ENCODE data around the gene R3HDM4.
"Not testable (repeated sequence)": the region's sequence is repeated elsewhere in the genome, so short reads cannot be mapped to it uniquely, and the experiment has no call there.

Gene R3HDM4

GRCh38 chr19:853614-854220 is 59.3 kb downstream of the R3HDM4 start:
- DNase-seq: not testable (repeated sequence)

GRCh38 chr19:853014-853585 is 59.9 kb downstream of the R3HDM4 start:
- DNase-seq: no peak

GRCh38 chr19:852136-853013 is 60.6 kb downstream of the R3HDM4 start, which contains the start of gene ELANE:
TSS of gene ELANE (plus strand) at chr19:852303. CDS start at chr19:852329, 26 bp downstream.
- no peak for DNase-seq

- DNase-seq: no peak
Observed at GRCh38 chr19:850979-851335, 62.1 kb downstream of the R3HDM4 start.

GRCh38 chr19:850221-850978 is 62.6 kb downstream of the R3HDM4 start:
- DNase-seq: no peak

- not testable (repeated sequence) for DNase-seq
Observed at GRCh38 chr19:849195-849594, 63.8 kb downstream of the R3HDM4 start.

- DNase-seq: no peak
Observed at GRCh38 chr19:848386-848921, 64.6 kb downstream of the R3HDM4 start.

All from activated CD8-positive, alpha-beta memory T cell treated with anti-CD3 and anti-CD28 coated beads for 24 hours (primary cell).